Left lung (tissue), 14 donors: ENCODE results near the gene TFE3. TPM values are rescaled to one million over a fixed set of nuclear protein-coding genes. Genes with fewer than 3 reads are reported as not detected.

Experiments used
- ATAC-seq: fragments of 200-7000 bp; cut with Tn5 transposase; one replicate; pipeline ENCODE4 v1.9.1; 2020; ENCODE audit warnings: moderate library complexity
- DNase-seq, 4 donors: peaks; one replicate each; pipeline ENCODE4 v3.0.0-alpha.2; 2013 to 2020
- H3K27ac ChIP-seq, 2 donors: fragments of 200-600 bp; sonication (generic) in 1 of 2; one replicate each; pipeline versions ENCODE4 v1.5.0 to v1.8.0; 2020 to 2021
- H3K27me3 ChIP-seq, 2 donors: fragments of 200-600 bp; sonication (generic) in 1 of 2; one replicate each; pipeline versions ENCODE4 v1.5.0 to v1.8.0; 2020 to 2021
- H3K36me3 ChIP-seq, 2 donors: fragments of 200-600 bp; sonication (generic) in 1 of 2; one replicate each; pipeline versions ENCODE4 v1.5.0 to v1.8.0; 2020 to 2021
- H3K4me1 ChIP-seq, 2 donors: fragments of 200-600 bp; one replicate each; pipeline ENCODE4 v1.8.0; 2021
- H3K4me3 ChIP-seq, 2 donors: fragments of 200-600 bp; sonication (generic) in 1 of 2; one replicate each; pipeline versions ENCODE4 v1.5.0 to v1.8.0; 2020 to 2021; ENCODE audit warnings: mild to moderate bottlenecking in 1 of 2
- H3K9me3 ChIP-seq, 2 donors: fragments of 200-600 bp; sonication (generic) in 1 of 2; one replicate each; pipeline versions ENCODE4 v1.5.0 to v1.8.0; 2020 to 2021
- intact Hi-C, 2 donors: fragments of 100-400 bp; cut with DNase I; formaldehyde crosslinking; loops; one replicate each; pipeline versions ENCODE4 v1.11.2 to v1.14.2; 2022
- long read RNA-seq, 12 donors: library from polyadenylated mRNA in 2 of 12; unstranded in 2 of 12; transcript quantifications; one replicate each; pipeline ENCODE4 v2.0.0 and lab custom pipeline, GENCODE V29; 2019 to 2026
- polyA plus RNA-seq, 6 donors: library from polyadenylated mRNA; unstranded; fragments of 120-200 nt; gene quantifications; one replicate each; pipeline ENCODE4 v1.2.1, GENCODE V29; 2013; ENCODE audit not compliant: insufficient read length in 6 of 6
- total RNA-seq, 2 donors: library from RNA; stranded (reverse); fragmentation: NEBNext Ultra II Directional; extraction: Animal tissue kit (Norgen Biotek cat#: 25700); gene quantifications; one replicate each; pipeline ENCODE4 v1.2.1, GENCODE V29; 2021
- TF ChIP-seq, protein P1 (sequence below), 2 donors: fragments of 200-600 bp; sonication (generic) in 1 of 2; IDR thresholded peaks; one replicate each; pipeline versions ENCODE4 v1.5.0 to v1.8.0; 2021; ENCODE audit warnings: antibody characterized with exemption in 2 of 2
- donor health status: DM: no; HTN: yes; CAD: no.
- donor health status: DM: no; HTN: no; CAD: no.

The TFE3 gene, protein sequence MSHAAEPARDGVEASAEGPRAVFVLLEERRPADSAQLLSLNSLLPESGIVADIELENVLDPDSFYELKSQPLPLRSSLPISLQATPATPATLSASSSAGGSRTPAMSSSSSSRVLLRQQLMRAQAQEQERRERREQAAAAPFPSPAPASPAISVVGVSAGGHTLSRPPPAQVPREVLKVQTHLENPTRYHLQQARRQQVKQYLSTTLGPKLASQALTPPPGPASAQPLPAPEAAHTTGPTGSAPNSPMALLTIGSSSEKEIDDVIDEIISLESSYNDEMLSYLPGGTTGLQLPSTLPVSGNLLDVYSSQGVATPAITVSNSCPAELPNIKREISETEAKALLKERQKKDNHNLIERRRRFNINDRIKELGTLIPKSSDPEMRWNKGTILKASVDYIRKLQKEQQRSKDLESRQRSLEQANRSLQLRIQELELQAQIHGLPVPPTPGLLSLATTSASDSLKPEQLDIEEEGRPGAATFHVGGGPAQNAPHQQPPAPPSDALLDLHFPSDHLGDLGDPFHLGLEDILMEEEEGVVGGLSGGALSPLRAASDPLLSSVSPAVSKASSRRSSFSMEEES
- total RNA-seq (10 to 100 TPM; 48.0 to 63.5 TPM), polyA plus RNA-seq (10 to 100 TPM; 36.2 to 46.6 (median 40.2) TPM)
- long read RNA-seq, donor 1, partial matches to known transcripts: 29 of 35 reads
- long read RNA-seq, donor 1, other reads (novel, unspliced or antisense): 0 of 35 reads
- long read RNA-seq, donor 2, partial matches to known transcripts: 20 of 22 reads
- long read RNA-seq, donor 2, other reads (novel, unspliced or antisense): 0 of 22 reads
- long read RNA-seq, donor 3, partial matches to known transcripts: 0 of 3 reads
- long read RNA-seq, donor 3, other reads (novel, unspliced or antisense): 0 of 3 reads
- long read RNA-seq, donor 4, partial matches to known transcripts: 0 of 1 reads
- long read RNA-seq, donor 4, other reads (novel, unspliced or antisense): 1 of 1 reads
- long read RNA-seq, donor 5, partial matches to known transcripts: 21 of 25 reads
- long read RNA-seq, donor 5, other reads (novel, unspliced or antisense): 0 of 25 reads
- long read RNA-seq, donor 6, transcript TFE3-201 (10 exons, 3,415 nt): major isoform, 5 of 13 reads
- long read RNA-seq, donor 6, partial matches to known transcripts: 7 of 13 reads
- long read RNA-seq, donor 6, other reads (novel, unspliced or antisense): 0 of 13 reads
- long read RNA-seq, donor 7, partial matches to known transcripts: 7 of 10 reads
- long read RNA-seq, donor 7, other reads (novel, unspliced or antisense): 0 of 10 reads
- long read RNA-seq, donor 8, partial matches to known transcripts: 14 of 22 reads
- long read RNA-seq, donor 8, other reads (novel, unspliced or antisense): 0 of 22 reads
- long read RNA-seq, donor 9: 0 reads
- long read RNA-seq, donor 10, partial matches to known transcripts: 0 of 6 reads
- long read RNA-seq, donor 10, other reads (novel, unspliced or antisense): 6 of 6 reads
- long read RNA-seq, donor 11, partial matches to known transcripts: 14 of 20 reads
- long read RNA-seq, donor 11, other reads (novel, unspliced or antisense): 0 of 20 reads
- long read RNA-seq, donor 12, transcript TFE3-201 (10 exons, 3,415 nt): major isoform, 5 of 16 reads
- long read RNA-seq, donor 12, partial matches to known transcripts: 9 of 16 reads
- long read RNA-seq, donor 12, other reads (novel, unspliced or antisense): 0 of 16 reads

DNA sequence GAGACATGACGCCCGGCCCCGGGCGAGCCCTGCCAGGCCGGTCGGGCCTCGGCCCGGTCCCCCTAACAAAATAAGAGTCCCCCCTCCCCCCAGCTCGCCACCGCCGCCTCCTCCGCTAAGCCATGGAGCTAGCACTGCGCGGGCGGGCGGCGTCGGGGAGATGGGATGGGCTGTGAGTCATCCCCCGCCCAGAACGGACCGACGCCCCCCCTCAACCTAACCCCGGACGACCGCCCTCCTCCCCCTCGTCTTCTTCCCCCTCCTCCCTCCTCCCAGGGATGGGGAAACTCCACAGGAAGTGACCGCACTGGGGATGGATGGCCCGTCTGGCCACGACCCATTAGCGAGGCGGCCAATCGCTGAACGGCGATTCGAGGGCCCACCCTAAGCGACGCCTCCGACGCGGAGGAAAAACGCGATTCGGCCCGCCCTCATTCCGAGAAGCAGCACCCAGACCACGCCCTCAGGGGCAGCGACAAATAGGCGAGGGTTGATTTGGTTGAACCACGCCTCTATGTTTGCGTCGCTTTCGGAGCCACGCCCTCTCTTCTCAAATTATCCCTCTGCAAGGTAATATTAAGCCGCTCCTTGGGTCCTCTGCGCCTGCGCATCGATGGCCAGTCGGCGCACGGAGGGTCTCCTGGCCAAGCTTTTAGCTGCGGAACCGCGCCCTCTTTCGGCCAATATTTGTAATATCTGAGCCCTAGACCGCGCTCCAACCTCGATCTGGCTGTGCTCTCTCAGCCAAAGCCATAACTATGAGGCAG lies at the start of gene TFE3:
TSS of gene TFE3 (minus strand) at position 138 of the 767 bp plus-strand sequence. CDS start at position 7, 131 bp downstream.
- DNase-seq: peak; percentile 94 to 98 (median 96)
- intact Hi-C loops: no loop called here
- peak within 1 kb of the TSS; percentile 93 to 96 for H3K27ac ChIP-seq
- H3K27me3 ChIP-seq: no peaks in the 10 kb centered on the region
- H3K9me3 ChIP-seq: no peaks in the 10 kb centered on the region
- H3K4me1 ChIP-seq: peaks cover 11 to 25% of the 10 kb centered on the region in 2 donors
- TF ChIP-seq, protein P1, sequence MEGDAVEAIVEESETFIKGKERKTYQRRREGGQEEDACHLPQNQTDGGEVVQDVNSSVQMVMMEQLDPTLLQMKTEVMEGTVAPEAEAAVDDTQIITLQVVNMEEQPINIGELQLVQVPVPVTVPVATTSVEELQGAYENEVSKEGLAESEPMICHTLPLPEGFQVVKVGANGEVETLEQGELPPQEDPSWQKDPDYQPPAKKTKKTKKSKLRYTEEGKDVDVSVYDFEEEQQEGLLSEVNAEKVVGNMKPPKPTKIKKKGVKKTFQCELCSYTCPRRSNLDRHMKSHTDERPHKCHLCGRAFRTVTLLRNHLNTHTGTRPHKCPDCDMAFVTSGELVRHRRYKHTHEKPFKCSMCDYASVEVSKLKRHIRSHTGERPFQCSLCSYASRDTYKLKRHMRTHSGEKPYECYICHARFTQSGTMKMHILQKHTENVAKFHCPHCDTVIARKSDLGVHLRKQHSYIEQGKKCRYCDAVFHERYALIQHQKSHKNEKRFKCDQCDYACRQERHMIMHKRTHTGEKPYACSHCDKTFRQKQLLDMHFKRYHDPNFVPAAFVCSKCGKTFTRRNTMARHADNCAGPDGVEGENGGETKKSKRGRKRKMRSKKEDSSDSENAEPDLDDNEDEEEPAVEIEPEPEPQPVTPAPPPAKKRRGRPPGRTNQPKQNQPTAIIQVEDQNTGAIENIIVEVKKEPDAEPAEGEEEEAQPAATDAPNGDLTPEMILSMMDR (IDR thresholded peaks at IDR 0.05): peak; percentile 29 to 47
- peak within 1 kb of the TSS; percentile 57 to 70 for H3K4me3 ChIP-seq
- peaks cover 0 to 11% of the 10 kb centered on the region in 2 donors for H3K36me3 ChIP-seq
- peak; percentile 87 for ATAC-seq

DNA sequence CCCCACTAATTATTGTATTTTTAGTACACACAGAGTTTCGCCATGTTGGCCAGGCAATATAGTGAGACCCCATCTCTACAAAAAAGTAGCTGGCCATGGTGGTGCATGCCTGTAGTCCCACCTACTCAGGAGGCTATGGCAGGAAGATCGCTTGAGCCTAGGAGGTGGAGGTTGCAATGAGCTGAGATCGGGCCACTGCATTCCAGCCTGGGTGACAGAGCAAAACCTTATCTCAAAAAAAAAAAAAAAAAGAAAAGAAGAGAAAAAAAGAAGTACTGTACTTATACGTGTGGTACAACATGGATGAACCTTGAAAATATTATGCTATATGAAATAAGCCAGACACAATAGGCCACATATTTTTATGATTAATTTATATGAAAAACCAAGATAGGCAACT lies 46.4 kb upstream of the TFE3 start:
- intact Hi-C loops: no loop called here
- H3K4me3 ChIP-seq: no peak overlapping the region
- H3K27ac ChIP-seq: no peak overlapping the region
- no peaks in the 10 kb centered on the region for H3K36me3 ChIP-seq
- ATAC-seq (no peak), DNase-seq (no peak)
- no peaks in the 10 kb centered on the region for H3K9me3 ChIP-seq
- H3K4me1 ChIP-seq: no peaks in the 10 kb centered on the region
- H3K27me3 ChIP-seq: no peaks in the 10 kb centered on the region
- TF ChIP-seq, protein P1 (IDR thresholded peaks at IDR 0.05): no peak

DNA sequence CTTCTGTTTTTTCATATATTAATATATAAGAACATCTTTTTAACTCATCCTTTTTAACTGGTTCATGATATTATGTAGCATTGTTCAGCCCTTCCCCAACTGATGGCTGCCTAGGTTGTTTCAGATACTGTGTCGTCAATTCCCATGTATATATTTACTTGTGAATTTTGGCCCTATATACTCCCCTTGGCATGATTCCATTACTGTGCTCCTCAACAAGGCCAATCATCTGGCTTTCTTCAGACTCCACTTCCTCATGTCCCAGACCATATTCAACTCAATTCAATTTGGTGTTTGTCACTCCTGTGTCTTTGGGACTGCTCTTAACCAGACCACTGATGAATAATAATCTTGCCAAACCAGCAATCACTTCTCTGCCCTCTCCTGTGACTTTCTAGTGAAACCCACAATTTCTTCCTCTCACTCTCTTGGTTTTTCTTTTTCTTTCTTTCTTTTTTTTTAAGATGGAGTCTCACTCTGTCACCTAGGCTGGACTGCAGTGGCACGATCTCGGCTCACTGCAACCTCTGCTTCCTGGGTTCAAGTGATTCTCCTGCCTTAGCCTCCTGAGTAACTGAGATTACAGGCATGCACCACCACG lies 39.2 kb upstream of the TFE3 start:
- peaks cover 0 to 4% of the 10 kb centered on the region in 2 donors for H3K4me1 ChIP-seq
- no peaks in the 10 kb centered on the region for H3K9me3 ChIP-seq
- no peak overlapping the region for H3K4me3 ChIP-seq
- DNase-seq (no peak), ATAC-seq (no peak)
- intact Hi-C loops: no loop called here
- no peak overlapping the region for H3K27ac ChIP-seq
- no peaks in the 10 kb centered on the region for H3K27me3 ChIP-seq
- TF ChIP-seq, protein P1 (IDR thresholded peaks at IDR 0.05): no peak
- H3K36me3 ChIP-seq: peaks cover 0 to 5% of the 10 kb centered on the region in 2 donors
